Peyer's patch (tissue), 4 donors: ENCODE data around the gene ACTN4. TPM values are rescaled to one million over a fixed set of nuclear protein-coding genes. Genes with fewer than 3 reads are reported as not detected.

Experiments used
- DNase-seq, 3 donors: peaks; one replicate each; pipeline ENCODE4 v3.0.0-alpha.2; 2017 to 2019
- H3K27ac ChIP-seq, 4 donors: fragments of 200-600 bp; sonication (generic); one replicate each; pipeline ENCODE4 v1.5.1; 2016 to 2019
- H3K27me3 ChIP-seq, 2 donors: fragments of 200-600 bp; sonication (generic); one replicate each; pipeline ENCODE4 v1.5.1; 2019
- H3K36me3 ChIP-seq, 3 donors: fragments of 200-600 bp; sonication (generic); one replicate each; pipeline ENCODE4 v1.5.1; 2016 to 2019
- H3K4me1 ChIP-seq, 4 donors: fragments of 200-600 bp; sonication (generic); one replicate each; pipeline ENCODE4 v1.5.1; 2016 to 2019
- H3K4me3 ChIP-seq, 4 donors: fragments of 200-600 bp; sonication (generic); 1 replicate in 3 of 4; 2 replicates in 1 of 4; pipeline ENCODE4 v1.5.1; 2016 to 2019; ENCODE audit warnings: mild to moderate bottlenecking in 1 of 4
- H3K9me3 ChIP-seq, 4 donors: fragments of 200-600 bp; sonication (generic); one replicate each; pipeline ENCODE4 v1.5.1; 2016 to 2019; ENCODE audit warnings: mild to moderate bottlenecking in 1 of 4
- POLR2A ChIP-seq, 2 donors: fragments of 450-650 bp; IDR thresholded peaks; one replicate each; pipeline ENCODE4 v1.5.1; 2017; ENCODE audit warnings: antibody characterized with exemption in 2 of 2, mild to moderate bottlenecking in 2 of 2, moderate library complexity in 2 of 2
- total RNA-seq, 4 donors: library from RNA; depleted of rRNA; stranded (reverse); fragments of >200 nt; gene quantifications; one replicate each; pipeline ENCODE4 v1.1.0, GENCODE V29; 2016
- TF ChIP-seq, protein P1 (sequence below), 6 experiments: fragments of 450-650 bp in 4 of 6; fragments of 200-600 bp in 2 of 6; sonication (generic) in 1 of 6; IDR thresholded peaks; one replicate each; pipeline ENCODE4 v1.5.1; 2017 to 2019; ENCODE audit warnings: antibody characterized with exemption in 6 of 6, mild to moderate bottlenecking in 3 of 6, moderate library complexity in 1 of 6

The ACTN4 gene
- total RNA-seq, 4 donors from 2014 or later, result 360 to 1,049 (median 814) TPM

DNA sequence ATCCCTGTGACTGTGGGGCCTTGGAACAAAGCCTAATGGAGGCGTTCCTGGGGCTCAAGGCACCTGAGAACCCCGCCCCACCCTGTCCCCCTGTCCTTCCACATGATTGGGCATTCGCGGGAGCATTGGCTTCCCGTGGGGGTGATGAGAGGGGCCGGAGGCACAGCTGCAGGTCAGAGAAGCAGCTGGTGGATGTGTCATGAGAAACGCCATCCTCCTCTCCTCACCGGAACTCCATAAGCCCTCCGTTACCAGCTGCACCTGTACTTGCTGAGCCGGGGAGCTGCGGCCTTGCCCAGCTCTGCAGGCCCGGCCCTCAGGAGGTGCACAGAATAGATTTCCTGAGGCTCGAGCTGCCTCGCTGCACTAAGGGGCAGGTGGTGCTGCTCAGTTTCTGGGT is 54.8 kb downstream of the ACTN4 start:
- DNase-seq, result no peak
- Histone ChIP-seq H3K27me3 (no peaks in the 10 kb centered on the region), H3K4me1 (peaks cover 0 to 70% (median 15%) of the 10 kb centered on the region in 4 donors), H3K27ac (peak overlapping the region; percentile 50 to 96 (median 84)), H3K36me3 (peaks cover 0 to 67% (median 0%) of the 10 kb centered on the region in 3 donors), H3K9me3 (no peaks in the 10 kb centered on the region), H3K4me3 (no peak overlapping the region)
- TF ChIP-seq, protein P1, sequence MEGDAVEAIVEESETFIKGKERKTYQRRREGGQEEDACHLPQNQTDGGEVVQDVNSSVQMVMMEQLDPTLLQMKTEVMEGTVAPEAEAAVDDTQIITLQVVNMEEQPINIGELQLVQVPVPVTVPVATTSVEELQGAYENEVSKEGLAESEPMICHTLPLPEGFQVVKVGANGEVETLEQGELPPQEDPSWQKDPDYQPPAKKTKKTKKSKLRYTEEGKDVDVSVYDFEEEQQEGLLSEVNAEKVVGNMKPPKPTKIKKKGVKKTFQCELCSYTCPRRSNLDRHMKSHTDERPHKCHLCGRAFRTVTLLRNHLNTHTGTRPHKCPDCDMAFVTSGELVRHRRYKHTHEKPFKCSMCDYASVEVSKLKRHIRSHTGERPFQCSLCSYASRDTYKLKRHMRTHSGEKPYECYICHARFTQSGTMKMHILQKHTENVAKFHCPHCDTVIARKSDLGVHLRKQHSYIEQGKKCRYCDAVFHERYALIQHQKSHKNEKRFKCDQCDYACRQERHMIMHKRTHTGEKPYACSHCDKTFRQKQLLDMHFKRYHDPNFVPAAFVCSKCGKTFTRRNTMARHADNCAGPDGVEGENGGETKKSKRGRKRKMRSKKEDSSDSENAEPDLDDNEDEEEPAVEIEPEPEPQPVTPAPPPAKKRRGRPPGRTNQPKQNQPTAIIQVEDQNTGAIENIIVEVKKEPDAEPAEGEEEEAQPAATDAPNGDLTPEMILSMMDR (IDR thresholded peaks at IDR 0.05), result no peak
- TF ChIP-seq POLR2A (IDR thresholded peaks at IDR 0.05), result no peak

DNA sequence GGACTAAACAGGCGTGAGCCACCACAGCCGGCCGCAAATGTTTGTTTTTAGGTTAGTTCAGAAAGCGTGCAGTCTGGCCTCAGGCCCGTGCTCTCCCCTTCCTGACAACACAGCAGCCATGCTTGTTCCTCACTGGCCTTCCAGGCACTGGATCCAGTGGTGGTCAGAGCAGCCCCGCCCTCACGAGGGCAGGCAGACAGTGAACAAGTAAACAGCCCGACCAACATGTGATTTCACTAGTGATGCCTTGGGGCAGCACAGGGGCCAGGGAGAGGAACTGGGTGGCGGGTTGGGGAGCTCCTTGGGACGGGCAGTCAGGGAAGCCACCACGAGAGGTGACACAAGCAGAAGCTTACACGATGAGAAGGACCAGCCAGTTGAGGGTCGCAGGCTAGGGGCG is 56.1 kb downstream of the ACTN4 start:
- peaks cover 0 to 67% (median 11%) of the 10 kb centered on the region in 4 donors for H3K4me1 ChIP-seq
- no peak overlapping the region for H3K4me3 ChIP-seq
- H3K27me3 ChIP-seq, result no peaks in the 10 kb centered on the region
- H3K9me3 ChIP-seq, result no peaks in the 10 kb centered on the region
- peak overlapping the region in 1 of 4 donors; percentile 36 for H3K27ac ChIP-seq
- TF ChIP-seq POLR2A (IDR thresholded peaks at IDR 0.05), result no peak
- TF ChIP-seq, protein P1 (IDR thresholded peaks at IDR 0.05), result no peak
- H3K36me3 ChIP-seq, result peaks cover 0 to 80% (median 0%) of the 10 kb centered on the region in 3 donors
- no peak for DNase-seq

- Histone ChIP-seq H3K36me3 (peaks cover 0 to 90% (median 0%) of the 10 kb centered on the region in 3 donors), H3K9me3 (no peaks in the 10 kb centered on the region), H3K4me3 (no peak overlapping the region), H3K4me1 (peaks cover 0 to 57% (median 10%) of the 10 kb centered on the region in 4 donors), H3K27me3 (no peaks in the 10 kb centered on the region), H3K27ac (peak overlapping the region in 1 of 4 donors; percentile 66)
- DNase-seq, result no peak
- no peak for TF ChIP-seq POLR2A (IDR thresholded peaks at IDR 0.05)
- TF ChIP-seq, protein P1 (IDR thresholded peaks at IDR 0.05), result no peak
Measured at GRCh38 chr19:38704488-38705026, 57.1 kb downstream of the ACTN4 start.

GRCh38 chr19:38705197-38706019 is 58.0 kb downstream of the ACTN4 start:
- no peaks in the 10 kb centered on the region for H3K27me3 ChIP-seq
- H3K27ac ChIP-seq, result peak overlapping the region in 1 of 4 donors; percentile 66
- H3K9me3 ChIP-seq, result no peaks in the 10 kb centered on the region
- TF ChIP-seq, protein P1 (IDR thresholded peaks at IDR 0.05), result no peak
- no peak for TF ChIP-seq POLR2A (IDR thresholded peaks at IDR 0.05)
- no peak overlapping the region for H3K4me3 ChIP-seq
- H3K36me3 ChIP-seq, result peaks cover 0 to 98% (median 0%) of the 10 kb centered on the region in 3 donors
- H3K4me1 ChIP-seq, result peaks cover 0 to 48% (median 10%) of the 10 kb centered on the region in 4 donors
- no peak for DNase-seq

GRCh38 chr19:38706792-38707511 is 59.5 kb downstream of the ACTN4 start:
- Histone ChIP-seq H3K27ac (peak overlapping the region in 3 of 4 donors; percentile 26 to 66 (median 44)), H3K4me1 (peaks cover 0 to 44% (median 2%) of the 10 kb centered on the region in 4 donors), H3K4me3 (no peak overlapping the region), H3K27me3 (no peaks in the 10 kb centered on the region), H3K9me3 (no peaks in the 10 kb centered on the region), H3K36me3 (peaks cover 0 to 100% (median 0%) of the 10 kb centered on the region in 3 donors)
- TF ChIP-seq, protein P1 (IDR thresholded peaks at IDR 0.05), result no peak
- TF ChIP-seq POLR2A (IDR thresholded peaks at IDR 0.05), result no peak
- DNase-seq, result no peak
